WTC11 (cell line): ENCODE measurements around the gene TRIM38. TPM values are rescaled to one million over a fixed set of nuclear protein-coding genes. Genes with fewer than 3 reads are reported as not detected.

Source experiments
- ATAC-seq: fragments of 200-7000 bp; cut with Tn5 transposase; 2 replicates; pipeline ENCODE4 v1.10.0; 2021; ENCODE audit warnings: mild to moderate bottlenecking, moderate library complexity
- CTCF ChIA-PET: fragments of 300-600 bp; sonication (Branson Sonifier 250); formaldehyde crosslinking; loops from one replicate; lab custom pipeline; 2021; ENCODE audit warnings: antibody characterized with exemption; lab: Charles Lee
- POLR2A ChIA-PET: fragments of 350-600 bp; sonication (Branson Sonifier 250); formaldehyde crosslinking; loops from one replicate; lab custom pipeline; 2021; ENCODE audit warnings: antibody characterized with exemption; lab: Charles Lee
- DNase-seq: peaks from one replicate; pipeline ENCODE4 v3.0.0; 2021; ENCODE audit warnings: low spot score
- H3K27ac Mint-ChIP-seq: 2 replicates; pipeline ENCODE4 v1.8.0; 2021; ENCODE audit warnings: mixed read lengths
- H3K27me3 Mint-ChIP-seq: 2 replicates; pipeline ENCODE4 v1.8.0; 2021; ENCODE audit warnings: low read depth, mild to moderate bottlenecking, moderate library complexity, mixed read lengths
- H3K36me3 Mint-ChIP-seq: 2 replicates; pipeline ENCODE4 v1.8.0; 2021; ENCODE audit warnings: mixed read lengths
- H3K4me1 Mint-ChIP-seq: 2 replicates; pipeline ENCODE4 v1.8.0; 2022; ENCODE audit warnings: mixed read lengths
- H3K4me3 Mint-ChIP-seq: 2 replicates; pipeline ENCODE4 v1.8.0; 2021; ENCODE audit warnings: mild to moderate bottlenecking, moderate library complexity, mixed read lengths
- H3K9me3 Mint-ChIP-seq: 2 replicates; pipeline ENCODE4 v1.8.0; 2021; ENCODE audit warnings: mixed read lengths
- ATF1 ChIP-seq: sonication (generic); formaldehyde crosslinking; IDR thresholded peaks from 2 replicates; pipeline ENCODE4 v1.8.1; 2023; ENCODE audit warnings: mild to moderate bottlenecking, moderate library complexity, missing genetic modification reagents
- EMX1 ChIP-seq: fragments of 250-450 bp; sonication (Bioruptor Pico); IDR thresholded peaks from 2 replicates; pipeline ENCODE4 v1.8.0; 2021; ENCODE audit warnings: mild to moderate bottlenecking
- FOXK1 ChIP-seq: sonication (generic); formaldehyde crosslinking; IDR thresholded peaks from 2 replicates; pipeline ENCODE4 v1.8.0; 2022; ENCODE audit warnings: mild to moderate bottlenecking, moderate library complexity, missing genetic modification reagents
- GABPB1 ChIP-seq: sonication (generic); formaldehyde crosslinking; IDR thresholded peaks from 2 replicates; pipeline ENCODE4 v1.8.1; 2023; ENCODE audit warnings: mild to moderate bottlenecking, missing genetic modification reagents
- HMGA2 ChIP-seq: fragments of 250-450 bp; sonication (Bioruptor Pico); IDR thresholded peaks from 2 replicates; pipeline ENCODE4 v1.4.0; 2021; ENCODE audit warnings: mild to moderate bottlenecking, moderate library complexity
- JUN ChIP-seq: sonication (generic); formaldehyde crosslinking; IDR thresholded peaks from 2 replicates; pipeline ENCODE4 v1.8.0; 2023; ENCODE audit warnings: mild to moderate bottlenecking, missing genetic modification reagents
- NR2C2 ChIP-seq: sonication (generic); formaldehyde crosslinking; IDR thresholded peaks from 2 replicates; pipeline ENCODE4 v1.8.0; 2022; ENCODE audit warnings: mild to moderate bottlenecking, missing genetic modification reagents
- RORB ChIP-seq: fragments of 250-450 bp; sonication (Bioruptor Pico); IDR thresholded peaks from 2 replicates; pipeline ENCODE4 v1.9.0; 2021; ENCODE audit warnings: mild to moderate bottlenecking
- SP1 ChIP-seq: sonication (generic); formaldehyde crosslinking; conservative IDR thresholded peaks from 2 replicates; pipeline ENCODE4 v1.8.1; 2022; ENCODE audit warnings: missing genetic modification reagents
- TCF7 ChIP-seq: sonication (generic); formaldehyde crosslinking; IDR thresholded peaks from 2 replicates; pipeline ENCODE4 v1.8.0; 2022; ENCODE audit warnings: mild to moderate bottlenecking, low read depth, missing genetic modification reagents, moderate library complexity
- TEAD1 ChIP-seq: sonication (generic); formaldehyde crosslinking; IDR thresholded peaks from 2 replicates; pipeline ENCODE4 v1.8.0; 2022; ENCODE audit warnings: mild to moderate bottlenecking, missing genetic modification reagents
- TP53 ChIP-seq: sonication (generic); formaldehyde crosslinking; IDR thresholded peaks from 2 replicates; pipeline ENCODE4 v1.8.1; 2023; ENCODE audit warnings: mild to moderate bottlenecking, missing genetic modification reagents
- ZBTB43 ChIP-seq: sonication (generic); formaldehyde crosslinking; IDR thresholded peaks from 2 replicates; pipeline ENCODE4 v1.8.1; 2023; ENCODE audit warnings: mild to moderate bottlenecking, missing genetic modification reagents
- ZNF121 ChIP-seq: sonication (generic); formaldehyde crosslinking; IDR thresholded peaks from 2 replicates; pipeline ENCODE4 v1.8.0; 2023; ENCODE audit warnings: missing genetic modification reagents
- ZNF219 ChIP-seq: sonication (generic); formaldehyde crosslinking; IDR thresholded peaks from 2 replicates; pipeline ENCODE4 v1.8.0; 2023; ENCODE audit warnings: missing genetic modification reagents, mild to moderate bottlenecking, borderline replicate concordance
- ZNF423 ChIP-seq: fragments of 250-450 bp; sonication (Bioruptor Pico); IDR thresholded peaks from 2 replicates; pipeline ENCODE4 v2.1.2; 2022; ENCODE audit warnings: mild to moderate bottlenecking, moderate library complexity
- ZSCAN18 ChIP-seq: fragments of 250-450 bp; sonication (Bioruptor Pico); IDR thresholded peaks from 2 replicates; pipeline ENCODE4 v2.1.2; 2022; ENCODE audit warnings: mild to moderate bottlenecking, moderate library complexity
- total RNA-seq: library from RNA; stranded (reverse); gene quantifications from 3 replicates; pipeline ENCODE4 v1.2.3, GENCODE V29; 2021
- TF ChIP-seq, protein P1 (sequence below): sonication (generic); formaldehyde crosslinking; IDR thresholded peaks from 2 replicates; pipeline ENCODE4 v1.8.1; 2022; ENCODE audit warnings: low read depth, mild to moderate bottlenecking, moderate library complexity, missing genetic modification reagents, borderline replicate concordance
- TF ChIP-seq, protein P2 (sequence below): sonication (generic); formaldehyde crosslinking; IDR thresholded peaks from 2 replicates; pipeline ENCODE4 v1.8.1; 2022; ENCODE audit warnings: mild to moderate bottlenecking, missing genetic modification reagents, moderate library complexity, borderline replicate concordance
- TF ChIP-seq, protein P3 (sequence below): sonication (generic); formaldehyde crosslinking; IDR thresholded peaks from 2 replicates; pipeline ENCODE4 v1.8.1; 2023; ENCODE audit warnings: mild to moderate bottlenecking, missing genetic modification reagents, moderate library complexity
- TF ChIP-seq, protein P4 (sequence below): sonication (generic); formaldehyde crosslinking; IDR thresholded peaks from 2 replicates; pipeline ENCODE4 v1.8.1; 2022; ENCODE audit warnings: low read depth, missing genetic modification reagents, borderline replicate concordance

The TRIM38 gene
- total RNA-seq, 1 experiment from 2014 or later = 1.6 TPM

GRCh38 chr6:25952535-25952934 is 10.1 kb upstream of the TRIM38 start:
- no peak for DNase-seq
- ChIA-PET POLR2A (no interaction called here), CTCF (interaction anchor here (1.2 kb wide), 1 partner anchor 9 kb away, joined by 3 read pairs; no protein-coding TSS in a partner anchor)
- Mint-ChIP-seq H3K36me3 (no peaks in the 10 kb centered on the region), H3K27ac (no peak overlapping the region), H3K4me3 (no peak overlapping the region), H3K9me3 (peaks cover 4% of the 10 kb centered on the region; the same call in 1 of the 2 replicates), H3K27me3 (no peaks in the 10 kb centered on the region), H3K4me1 (peaks cover 5% of the 10 kb centered on the region)
- TF ChIP-seq, protein P1, sequence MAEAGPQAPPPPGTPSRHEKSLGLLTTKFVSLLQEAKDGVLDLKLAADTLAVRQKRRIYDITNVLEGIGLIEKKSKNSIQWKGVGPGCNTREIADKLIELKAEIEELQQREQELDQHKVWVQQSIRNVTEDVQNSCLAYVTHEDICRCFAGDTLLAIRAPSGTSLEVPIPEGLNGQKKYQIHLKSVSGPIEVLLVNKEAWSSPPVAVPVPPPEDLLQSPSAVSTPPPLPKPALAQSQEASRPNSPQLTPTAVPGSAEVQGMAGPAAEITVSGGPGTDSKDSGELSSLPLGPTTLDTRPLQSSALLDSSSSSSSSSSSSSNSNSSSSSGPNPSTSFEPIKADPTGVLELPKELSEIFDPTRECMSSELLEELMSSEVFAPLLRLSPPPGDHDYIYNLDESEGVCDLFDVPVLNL (CRISPR knock-in tag) = no peak
- TF ChIP-seq TP53 (CRISPR knock-in tag) (no peak), TEAD1 (CRISPR knock-in tag) (no peak), EMX1 (CRISPR knock-in tag) (no peak), JUN (CRISPR knock-in tag) (no peak), SP1 (CRISPR knock-in tag) (no peak), TCF7 (CRISPR knock-in tag) (no peak), HMGA2 (CRISPR knock-in tag) (no peak), ZSCAN18 (CRISPR knock-in tag) (no peak), RORB (CRISPR knock-in tag) (no peak)
- no peak for ATAC-seq

DNA sequence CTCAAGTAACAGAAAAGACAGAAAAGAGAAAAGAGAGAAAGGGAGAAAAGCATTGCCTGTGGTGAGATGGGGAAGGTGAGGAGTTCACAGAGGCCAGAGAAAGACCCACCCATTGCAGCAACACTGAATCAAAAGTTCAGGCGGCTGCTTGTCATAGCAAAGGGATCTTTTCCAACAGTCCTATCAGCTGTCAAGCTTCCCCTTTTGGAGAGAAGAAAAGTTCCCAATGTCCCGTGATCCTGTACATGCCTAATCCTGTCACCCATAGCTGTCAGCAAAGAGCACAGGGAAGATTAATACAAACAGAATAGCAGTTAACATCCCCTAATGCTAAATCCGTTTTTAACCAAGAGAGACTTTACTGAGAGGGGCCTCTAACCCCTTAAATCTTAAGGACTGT is 8.9 kb upstream of the TRIM38 start:
- CTCF ChIA-PET = no interaction called here
- peaks cover 8% of the 10 kb centered on the region for H3K36me3 Mint-ChIP-seq
- H3K4me3 Mint-ChIP-seq = no peak overlapping the region
- POLR2A ChIA-PET = no interaction called here
- H3K27ac Mint-ChIP-seq = no peak overlapping the region
- no peak for DNase-seq
- H3K9me3 Mint-ChIP-seq = peaks cover 13% of the 10 kb centered on the region
- H3K27me3 Mint-ChIP-seq = no peaks in the 10 kb centered on the region
- H3K4me1 Mint-ChIP-seq = peaks cover 5% of the 10 kb centered on the region
- no peak for ATAC-seq
- TF ChIP-seq ZNF423 (CRISPR knock-in tag) (no peak), EMX1 (CRISPR knock-in tag) (no peak), ZBTB43 (CRISPR knock-in tag) (no peak), ZNF121 (CRISPR knock-in tag) (no peak), ZSCAN18 (CRISPR knock-in tag) (no peak), GABPB1 (CRISPR knock-in tag) (no peak), ATF1 (no peak), ZNF219 (CRISPR knock-in tag) (no peak), NR2C2 (CRISPR knock-in tag) (no peak), TCF7 (CRISPR knock-in tag) (no peak), TP53 (CRISPR knock-in tag) (no peak), FOXK1 (no peak), HMGA2 (CRISPR knock-in tag) (no peak)
- TF ChIP-seq, protein P2, sequence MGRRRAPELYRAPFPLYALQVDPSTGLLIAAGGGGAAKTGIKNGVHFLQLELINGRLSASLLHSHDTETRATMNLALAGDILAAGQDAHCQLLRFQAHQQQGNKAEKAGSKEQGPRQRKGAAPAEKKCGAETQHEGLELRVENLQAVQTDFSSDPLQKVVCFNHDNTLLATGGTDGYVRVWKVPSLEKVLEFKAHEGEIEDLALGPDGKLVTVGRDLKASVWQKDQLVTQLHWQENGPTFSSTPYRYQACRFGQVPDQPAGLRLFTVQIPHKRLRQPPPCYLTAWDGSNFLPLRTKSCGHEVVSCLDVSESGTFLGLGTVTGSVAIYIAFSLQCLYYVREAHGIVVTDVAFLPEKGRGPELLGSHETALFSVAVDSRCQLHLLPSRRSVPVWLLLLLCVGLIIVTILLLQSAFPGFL = no peak
- TF ChIP-seq, protein P1 (CRISPR knock-in tag) = no peak
- TF ChIP-seq, protein P3, sequence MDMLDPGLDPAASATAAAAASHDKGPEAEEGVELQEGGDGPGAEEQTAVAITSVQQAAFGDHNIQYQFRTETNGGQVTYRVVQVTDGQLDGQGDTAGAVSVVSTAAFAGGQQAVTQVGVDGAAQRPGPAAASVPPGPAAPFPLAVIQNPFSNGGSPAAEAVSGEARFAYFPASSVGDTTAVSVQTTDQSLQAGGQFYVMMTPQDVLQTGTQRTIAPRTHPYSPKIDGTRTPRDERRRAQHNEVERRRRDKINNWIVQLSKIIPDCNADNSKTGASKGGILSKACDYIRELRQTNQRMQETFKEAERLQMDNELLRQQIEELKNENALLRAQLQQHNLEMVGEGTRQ = no peak
- TF ChIP-seq, protein P4, sequence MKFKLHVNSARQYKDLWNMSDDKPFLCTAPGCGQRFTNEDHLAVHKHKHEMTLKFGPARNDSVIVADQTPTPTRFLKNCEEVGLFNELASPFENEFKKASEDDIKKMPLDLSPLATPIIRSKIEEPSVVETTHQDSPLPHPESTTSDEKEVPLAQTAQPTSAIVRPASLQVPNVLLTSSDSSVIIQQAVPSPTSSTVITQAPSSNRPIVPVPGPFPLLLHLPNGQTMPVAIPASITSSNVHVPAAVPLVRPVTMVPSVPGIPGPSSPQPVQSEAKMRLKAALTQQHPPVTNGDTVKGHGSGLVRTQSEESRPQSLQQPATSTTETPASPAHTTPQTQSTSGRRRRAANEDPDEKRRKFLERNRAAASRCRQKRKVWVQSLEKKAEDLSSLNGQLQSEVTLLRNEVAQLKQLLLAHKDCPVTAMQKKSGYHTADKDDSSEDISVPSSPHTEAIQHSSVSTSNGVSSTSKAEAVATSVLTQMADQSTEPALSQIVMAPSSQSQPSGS (CRISPR knock-in tag) = no peak
